ENCODE results near the gene TOPBP1.

The TOPBP1 gene

GRCh38 chr3:133570139-133570936 is 91.4 kb downstream of the TOPBP1 start:
- H3K4me3 ChIP-seq (ENCODE audit: low read length): no peak overlapping the region
- H2AFZ ChIP-seq (ENCODE audit: low read length): no peak overlapping the region
- DNase-seq: no peak
- no peaks in the 10 kb centered on the region; the same call in 1 of the 2 replicates for H3K36me3 ChIP-seq (replicated peaks; ENCODE audit: insufficient read depth, low read length)
- no peak overlapping the region for H3K9ac ChIP-seq (ENCODE audit: low read length)
- peak overlapping the region; percentile 14; the same call in 1 of the 2 replicates for H3K27ac ChIP-seq (ENCODE audit: low read length)
- no peaks in the 10 kb centered on the region for H4K20me1 ChIP-seq (ENCODE audit: insufficient read depth, low read length)
- no peaks in the 10 kb centered on the region for H3K9me3 ChIP-seq (replicated peaks; ENCODE audit: insufficient read depth, low read length)
- no peak overlapping the region for H3K4me2 ChIP-seq (ENCODE audit: low read depth, low read length)
- peaks cover 29% of the 10 kb centered on the region for H3K4me1 ChIP-seq (ENCODE audit: low read length)
- no peaks in the 10 kb centered on the region for H3K9me2 ChIP-seq (replicated peaks; ENCODE audit: insufficient read depth, low read length)
- no peaks in the 10 kb centered on the region for H3K27me3 ChIP-seq (replicated peaks; ENCODE audit: insufficient read depth, low read length)
- peaks cover 12% of the 10 kb centered on the region for H3K79me2 ChIP-seq (ENCODE audit: low read length)
- TF ChIP-seq EZH2 (optimal IDR thresholded peaks at IDR 0.05; ENCODE audit: low read depth, low read length): no peak
- no peak for TF ChIP-seq EZH2phosphoT487 (IDR thresholded peaks at IDR 0.05; ENCODE audit: low read length)
- no peak for TF ChIP-seq CTCF (IDR thresholded peaks at IDR 0.05; ENCODE audit: low read length)
- peaks cover 38% of the 10 kb centered on the region for H3F3A ChIP-seq (ENCODE audit: insufficient read depth, low read length)

GRCh38 chr3:133568294-133569014 is 93.3 kb downstream of the TOPBP1 start:
- H3K9me3 ChIP-seq (replicated peaks; ENCODE audit: insufficient read depth, low read length): no peaks in the 10 kb centered on the region
- H3K4me2 ChIP-seq (ENCODE audit: low read depth, low read length): no peak overlapping the region
- H4K20me1 ChIP-seq (ENCODE audit: insufficient read depth, low read length): no peaks in the 10 kb centered on the region
- H3K36me3 ChIP-seq (replicated peaks; ENCODE audit: insufficient read depth, low read length): no peaks in the 10 kb centered on the region
- peaks cover 27% of the 10 kb centered on the region for H3F3A ChIP-seq (ENCODE audit: insufficient read depth, low read length)
- peaks cover 29% of the 10 kb centered on the region for H3K4me1 ChIP-seq (ENCODE audit: low read length)
- H3K27ac ChIP-seq (ENCODE audit: low read length): no peak overlapping the region
- H3K27me3 ChIP-seq (replicated peaks; ENCODE audit: insufficient read depth, low read length): no peaks in the 10 kb centered on the region
- no peak overlapping the region for H3K9ac ChIP-seq (ENCODE audit: low read length)
- H3K9me2 ChIP-seq (replicated peaks; ENCODE audit: insufficient read depth, low read length): no peaks in the 10 kb centered on the region
- H2AFZ ChIP-seq (ENCODE audit: low read length): no peak overlapping the region
- TF ChIP-seq CTCF (IDR thresholded peaks at IDR 0.05; ENCODE audit: low read length) (no peak), EZH2 (optimal IDR thresholded peaks at IDR 0.05; ENCODE audit: low read depth, low read length) (no peak), EZH2phosphoT487 (IDR thresholded peaks at IDR 0.05; ENCODE audit: low read length) (no peak)
- H3K4me3 ChIP-seq (ENCODE audit: low read length): no peak overlapping the region
- DNase-seq: no peak
- no peaks in the 10 kb centered on the region for H3K79me2 ChIP-seq (ENCODE audit: low read length)

- no peaks in the 10 kb centered on the region for H3K4me1 ChIP-seq (ENCODE audit: low read length)
- H3K36me3 ChIP-seq (replicated peaks; ENCODE audit: insufficient read depth, low read length): no peaks in the 10 kb centered on the region
- H3K27ac ChIP-seq (ENCODE audit: low read length): no peak overlapping the region
- H4K20me1 ChIP-seq (ENCODE audit: insufficient read depth, low read length): no peaks in the 10 kb centered on the region
- no peak for DNase-seq
- no peak overlapping the region for H3K9ac ChIP-seq (ENCODE audit: low read length)
- H3K79me2 ChIP-seq (ENCODE audit: low read length): no peaks in the 10 kb centered on the region
- TF ChIP-seq CTCF (IDR thresholded peaks at IDR 0.05; ENCODE audit: low read length) (no peak), EZH2phosphoT487 (IDR thresholded peaks at IDR 0.05; ENCODE audit: low read length) (no peak), EZH2 (optimal IDR thresholded peaks at IDR 0.05; ENCODE audit: low read depth, low read length) (no peak)
- no peaks in the 10 kb centered on the region for H3K27me3 ChIP-seq (replicated peaks; ENCODE audit: insufficient read depth, low read length)
- no peaks in the 10 kb centered on the region for H3K9me2 ChIP-seq (replicated peaks; ENCODE audit: insufficient read depth, low read length)
- H3K4me2 ChIP-seq (ENCODE audit: low read depth, low read length): no peak overlapping the region
- no peak overlapping the region for H2AFZ ChIP-seq (ENCODE audit: low read length)
- H3K9me3 ChIP-seq (replicated peaks; ENCODE audit: insufficient read depth, low read length): no peaks in the 10 kb centered on the region
- H3F3A ChIP-seq (ENCODE audit: insufficient read depth, low read length): no peaks in the 10 kb centered on the region
- H3K4me3 ChIP-seq (ENCODE audit: low read length): no peak overlapping the region
These were observed 97.9 kb downstream of the TOPBP1 start for GRCh38 chr3:133563816-133564215.

Measured in MM.1S (cell line).